ENCODE measurements around the gene RYR2. TPM values are rescaled to one million over a fixed set of nuclear protein-coding genes. Genes with fewer than 3 reads are reported as not detected.

Gene RYR2
- total RNA-seq, 2 experiments from 2014 or later: not detected

- no peak for DNase-seq
- no peak overlapping the region for H3K27ac Mint-ChIP-seq
- no peaks in the 10 kb centered on the region for H3K4me1 Mint-ChIP-seq
- peaks cover 2% of the 10 kb centered on the region for H3K9me3 Mint-ChIP-seq
- ATAC-seq (ENCODE audit: low read depth): no peak
- H3K4me3 Mint-ChIP-seq: no peak overlapping the region
- POLR2A ChIA-PET: no interaction called here
- no peaks in the 10 kb centered on the region for H3K36me3 Mint-ChIP-seq
- H3K27me3 Mint-ChIP-seq: no peaks in the 10 kb centered on the region
Measured at GRCh38 chr1:237878406-237878805, 836.4 kb downstream of the RYR2 start.

GRCh38 chr1:237879195-237879594, 837.2 kb downstream of the RYR2 start:
- Mint-ChIP-seq H3K27ac (no peak overlapping the region), H3K27me3 (no peaks in the 10 kb centered on the region), H3K4me3 (no peak overlapping the region), H3K4me1 (no peaks in the 10 kb centered on the region), H3K36me3 (no peaks in the 10 kb centered on the region), H3K9me3 (peaks cover 2% of the 10 kb centered on the region)
- ATAC-seq (ENCODE audit: low read depth): no peak
- POLR2A ChIA-PET: no interaction called here
- DNase-seq: no peak

Small RNAs within 50 kb of the gene (microRNA-seq; reads per million reads assigned to microRNA genes)
- not detected for gene MIR4428

Other genes starting within 250 kb of the RYR2 start
- gene MTR, start 246.9 kb upstream of the RYR2 start, total RNA-seq: 10 to 100 TPM; 61.0 to 62.7 TPM
- not detected for gene MT1HL1, start 37.7 kb upstream of the RYR2 start, total RNA-seq

All from activated naive CD8-positive, alpha-beta T cell treated with anti-CD3 and anti-CD28 coated beads, Interleukin-2, amount 10 ng/mL, durations not matched to agents 7 days and 5 days (primary cell).